Epithelial cell of esophagus (primary cell): ENCODE data around the gene ELMO3.

Experiments used
- DNase-seq: peaks from one replicate; pipeline ENCODE4 v3.0.0; 2010; ENCODE audit warnings: low read depth
- H3K4me3 ChIP-seq: 2 replicates; pipeline ENCODE4 v1.5.1; 2011; ENCODE audit warnings: mild to moderate bottlenecking, low read length, control low read depth
- CTCF ChIP-seq: IDR thresholded peaks from 2 replicates; pipeline ENCODE4 v1.5.1; 2011; ENCODE audit warnings: low read depth, mild to moderate bottlenecking, low read length, control low read depth, inconsistent platforms; ENCODE audit not compliant: insufficient read depth; ENCODE audit errors: missing control alignments

ELMO3 gene

GRCh38 chr16:67210069-67210937, 11.4 kb downstream of the ELMO3 start:
- no peak for TF ChIP-seq CTCF
- no peak overlapping the region for H3K4me3 ChIP-seq
- DNase-seq: no peak

GRCh38 chr16:67211674-67212073, 12.7 kb downstream of the ELMO3 start:
- H3K4me3 ChIP-seq: no peak overlapping the region
- no peak for TF ChIP-seq CTCF
- no peak for DNase-seq

- no peak for TF ChIP-seq CTCF
- peak; percentile 84 for DNase-seq
- H3K4me3 ChIP-seq: no peak overlapping the region
These were observed 13.8 kb downstream of the ELMO3 start for GRCh38 chr16:67212766-67213165.

- no peak for TF ChIP-seq CTCF
- no peak overlapping the region for H3K4me3 ChIP-seq
- DNase-seq: no peak
These were observed 14.5 kb downstream of the ELMO3 start for GRCh38 chr16:67213197-67214019.

GRCh38 chr16:67215706-67216105, 16.8 kb downstream of the ELMO3 start:
- no peak for TF ChIP-seq CTCF
- H3K4me3 ChIP-seq: no peak overlapping the region
- DNase-seq: no peak

GRCh38 chr16:67216612-67217490, 17.9 kb downstream of the ELMO3 start:
- TF ChIP-seq CTCF: no peak
- H3K4me3 ChIP-seq: no peak overlapping the region
- DNase-seq: no peak
